Cerebellar nuclear complex (tissue), 1 donor: ENCODE results near the gene SNRPB.

ENCODE experiments used
- DNase-seq, 2 experiments: peaks; one replicate each; lab custom pipeline; 2025; lab: John Stamatoyannopoulos, UW

SNRPB gene

DNA sequence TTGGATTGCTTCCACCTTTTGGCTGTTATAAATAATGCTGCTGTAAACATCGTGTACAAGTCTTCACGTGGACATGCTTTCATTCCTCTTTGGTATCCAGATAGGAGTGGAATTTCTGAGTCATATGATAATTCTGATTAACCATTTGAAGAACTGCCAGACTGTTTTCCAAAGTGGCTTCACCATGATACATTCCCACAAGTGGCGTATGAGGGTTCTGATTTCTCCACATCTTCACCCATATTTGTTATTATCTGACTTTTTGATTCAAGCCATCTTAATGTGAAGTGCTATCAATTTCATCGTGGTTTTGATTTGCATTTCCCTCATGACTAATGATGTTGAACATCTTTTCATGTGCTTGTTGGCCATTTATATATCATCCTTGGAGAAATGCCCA, 2.9 kb upstream of the SNRPB start:
- no peak for DNase-seq

DNA sequence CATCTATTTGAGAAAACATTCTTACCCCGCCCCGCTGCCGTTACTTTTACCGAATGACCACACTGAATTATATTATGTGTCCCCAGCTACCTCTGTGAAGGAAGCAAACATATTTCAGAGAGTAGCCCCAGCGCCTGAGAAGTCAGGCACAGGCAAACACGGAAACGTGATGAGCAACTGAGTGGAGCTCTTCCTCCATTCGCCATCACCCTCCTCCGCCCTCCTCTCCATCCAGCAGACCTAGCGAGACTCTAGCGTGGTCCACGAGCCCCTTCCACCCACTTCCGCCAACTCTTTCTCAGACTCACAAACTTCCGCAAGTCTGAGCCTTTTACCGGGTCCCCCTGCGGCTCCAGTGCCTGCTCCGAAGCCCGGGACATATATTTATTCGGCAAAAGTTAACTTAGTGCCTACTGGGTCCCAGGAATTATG, 582 bp downstream of the SNRPB start:
- no peak for DNase-seq

DNA sequence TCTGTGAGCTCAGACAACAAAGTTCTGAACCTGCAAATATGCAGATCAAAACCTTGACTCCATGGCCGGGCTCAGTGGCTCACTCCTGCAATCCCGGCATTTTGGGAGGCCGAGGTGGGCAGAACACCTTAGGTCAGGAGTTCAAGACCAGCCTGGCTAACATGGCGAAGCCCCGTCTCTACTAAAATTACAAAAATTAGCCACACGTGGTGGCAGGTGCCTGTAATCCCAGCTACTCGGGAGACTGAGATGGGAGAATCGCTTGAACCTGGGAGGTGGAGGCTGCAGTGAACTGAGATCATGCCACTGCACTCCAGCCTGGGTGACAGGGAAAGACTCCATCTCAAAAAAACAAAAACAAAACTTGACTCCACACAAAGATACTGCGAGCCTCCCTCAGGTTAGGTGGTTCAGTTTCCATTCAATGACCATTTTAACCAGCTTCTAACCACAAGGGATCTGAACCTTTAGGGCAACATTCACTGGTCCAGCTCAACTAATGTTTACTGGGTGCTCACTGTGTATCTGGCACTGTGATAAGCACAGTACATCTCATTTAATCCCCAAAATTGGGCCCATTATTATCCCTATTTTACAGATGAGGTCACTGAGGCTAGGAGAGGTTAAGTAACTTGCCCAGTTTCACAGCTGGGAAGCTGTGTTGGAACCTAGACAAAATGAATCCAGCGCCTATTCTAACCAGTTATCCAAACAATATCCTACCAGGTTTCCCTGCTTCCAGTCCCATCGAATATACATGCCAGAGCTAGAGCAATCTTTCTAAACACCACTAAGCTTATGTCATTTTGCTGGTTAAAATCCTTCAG, 1.8 kb downstream of the SNRPB start:
- DNase-seq, result no peak

- no peak for DNase-seq
Measured at GRCh38 chr20:2467412-2467811, 3.2 kb downstream of the SNRPB start.

DNA sequence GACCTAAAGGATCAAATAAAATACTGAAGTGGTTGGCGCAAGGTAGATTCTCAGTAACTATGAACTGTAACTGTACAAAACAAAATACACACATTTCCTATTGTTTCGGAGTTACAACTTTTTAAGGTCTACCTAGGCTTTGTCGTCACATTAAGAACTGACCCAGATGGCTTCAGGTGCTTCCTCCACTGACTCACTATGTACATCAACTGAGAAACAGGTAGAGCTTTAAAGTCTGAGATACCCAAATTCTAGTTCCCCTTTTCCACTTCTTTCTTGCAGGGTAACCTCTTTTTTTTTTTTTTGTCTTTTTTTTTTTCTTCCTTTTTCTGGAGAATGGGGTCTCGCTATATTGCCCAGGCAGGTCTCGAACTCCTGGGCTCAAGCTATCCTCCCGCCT, 5.5 kb downstream of the SNRPB start:
- DNase-seq, result no peak

DNA sequence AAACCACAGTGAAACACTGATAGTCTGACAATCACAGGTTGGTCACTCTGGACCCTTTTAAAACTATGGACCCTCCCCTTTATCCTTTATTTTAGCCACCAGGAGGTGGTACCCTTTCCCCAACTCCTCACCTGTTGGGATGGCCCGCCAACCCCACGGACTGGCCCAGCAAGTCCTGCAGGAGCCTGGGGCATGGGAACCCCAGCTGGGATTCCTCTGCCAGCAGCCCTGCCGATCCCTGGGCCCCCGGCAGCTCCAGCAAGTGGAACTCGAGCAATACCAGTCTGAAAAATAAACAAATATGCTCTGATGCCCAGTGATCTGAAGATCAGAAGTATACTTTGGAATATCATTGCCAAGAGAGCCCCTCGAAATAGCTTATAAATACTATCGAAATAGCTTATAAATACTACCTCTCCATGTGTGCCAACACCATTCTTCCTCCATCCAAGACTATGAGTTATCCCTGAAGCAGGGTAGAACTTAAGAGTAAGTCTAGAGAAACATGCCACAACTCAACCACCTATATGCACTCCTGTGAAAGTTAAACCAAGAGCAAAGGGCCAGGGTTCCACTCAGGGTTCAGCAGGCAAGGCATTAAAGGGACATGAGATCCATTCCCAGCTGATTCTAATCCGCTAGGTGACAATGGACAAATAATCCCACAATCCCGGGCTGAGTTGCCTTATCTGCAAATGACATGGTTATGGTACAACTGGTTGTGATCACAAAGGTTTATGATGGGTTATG, 6.8 kb downstream of the SNRPB start:
- DNase-seq, result no peak

DNA sequence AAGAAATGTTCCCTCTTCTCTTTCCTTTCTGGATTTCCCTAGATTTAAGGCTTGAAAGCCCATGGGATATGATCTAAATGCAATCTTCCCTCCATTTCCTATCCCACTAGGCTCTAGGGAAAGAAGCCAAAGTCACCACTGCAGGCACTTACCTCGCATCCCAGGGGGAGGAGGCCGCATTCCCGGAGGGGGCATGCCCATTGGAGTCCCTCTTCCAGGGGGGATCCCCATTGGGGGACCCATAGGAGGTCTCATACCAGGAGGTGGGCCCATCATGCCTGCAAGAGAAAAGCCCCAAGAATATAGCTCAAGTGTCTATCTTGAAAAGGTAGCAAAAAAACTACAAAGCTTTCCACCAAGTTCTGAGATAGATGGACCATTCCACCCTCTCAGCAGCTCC, 8.1 kb downstream of the SNRPB start:
- DNase-seq, result no peak

GRCh38 chr20:2460752-2461424, 9.7 kb downstream of the SNRPB start:
- no peak for DNase-seq

DNA sequence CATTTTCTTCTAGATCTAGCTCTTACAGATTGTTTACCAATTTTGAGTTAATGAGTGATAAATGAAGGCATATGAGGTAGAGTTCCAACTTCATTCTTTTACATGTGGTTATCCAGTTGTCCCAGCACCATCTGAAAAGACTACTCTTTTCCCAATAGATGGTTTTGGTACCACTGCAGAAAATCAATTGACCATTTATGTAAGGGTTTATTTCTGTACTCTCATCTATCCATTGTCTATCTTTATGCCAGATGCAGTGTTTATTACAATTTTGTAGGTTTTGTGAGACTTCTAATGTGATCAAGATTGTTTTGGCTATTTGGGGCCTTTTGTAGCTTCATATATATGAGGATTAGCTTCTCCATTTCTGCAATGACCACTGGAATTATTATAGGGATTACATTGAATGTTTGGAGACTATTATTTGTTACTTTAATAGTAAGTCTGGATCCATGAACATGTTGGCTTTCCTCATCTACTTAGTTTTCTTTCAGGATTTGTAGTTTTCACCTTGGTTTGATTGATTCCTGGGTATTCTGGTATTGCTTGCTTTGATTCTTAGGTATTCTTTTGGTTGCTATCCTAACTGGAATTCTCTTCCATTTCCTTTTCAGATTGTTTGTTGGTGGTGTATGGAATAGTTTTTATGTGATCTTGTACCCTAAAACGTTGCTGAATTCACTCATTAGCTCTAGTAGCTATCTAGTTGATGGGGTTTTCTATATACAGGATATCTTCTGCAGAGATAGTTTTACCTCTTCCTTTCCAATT, 10.4 kb downstream of the SNRPB start:
- no peak for DNase-seq

- DNase-seq, result no peak
Measured at GRCh38 chr20:2458919-2459499, 11.6 kb downstream of the SNRPB start.

GRCh38 chr20:2455771-2456497, 14.7 kb downstream of the SNRPB start:
- DNase-seq, result no peak

DNA sequence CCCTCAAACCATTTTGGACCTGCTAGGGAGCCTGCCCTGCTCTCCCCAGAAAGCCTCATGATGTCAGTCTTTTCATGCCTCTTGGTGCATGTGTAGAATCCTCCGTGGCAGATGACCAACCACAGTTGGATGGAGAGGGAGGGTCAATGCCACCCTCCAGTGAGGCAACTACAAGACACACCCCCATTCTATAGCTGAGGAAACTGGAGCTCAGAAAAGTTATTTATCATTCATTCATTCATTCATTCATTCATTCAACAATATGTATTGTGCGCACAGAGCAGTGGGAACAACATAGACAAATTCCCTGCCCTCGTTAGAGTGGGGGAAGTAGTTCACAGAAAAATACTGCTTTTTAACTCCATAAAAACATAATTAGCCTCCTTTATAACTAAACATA, 16.8 kb downstream of the SNRPB start:
- no peak for DNase-seq

DNA sequence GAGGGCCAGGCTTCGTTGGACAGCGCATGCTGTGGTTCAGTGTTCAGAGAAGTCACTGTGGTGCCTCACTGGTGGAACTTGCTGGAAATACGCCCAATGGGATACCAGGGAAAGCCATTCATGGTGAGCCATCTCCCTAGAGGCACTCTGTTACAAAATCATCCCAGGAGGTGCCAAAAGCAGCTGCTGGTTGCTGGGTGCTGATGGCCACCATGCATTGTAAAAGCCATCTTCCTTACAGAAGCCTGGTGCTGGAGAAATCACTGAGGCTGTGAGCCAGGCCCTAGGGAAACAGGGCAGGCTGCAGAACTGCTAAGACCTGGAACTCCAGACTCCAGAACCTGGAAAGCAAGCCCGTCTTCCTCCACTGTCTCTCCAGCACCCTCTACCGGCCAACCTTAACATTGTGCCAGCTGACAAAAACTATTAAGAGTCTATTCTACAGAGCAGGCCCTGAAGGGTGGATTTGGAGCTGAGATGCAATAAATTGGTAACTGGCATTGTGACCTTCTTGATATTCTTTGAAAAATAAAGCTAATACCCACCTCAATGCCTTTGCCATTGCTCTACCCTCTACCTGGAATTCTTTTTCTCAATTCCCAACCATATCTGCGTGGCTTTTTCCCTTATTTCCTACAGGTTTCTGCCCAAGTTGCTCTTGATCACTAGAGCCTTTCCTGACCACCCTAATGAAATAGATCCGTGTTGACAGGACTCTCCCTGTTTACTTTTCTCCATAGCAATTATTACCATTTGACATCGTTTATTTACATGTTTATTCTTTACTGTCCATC, 18.5 kb downstream of the SNRPB start:
- DNase-seq, result no peak

GRCh38 chr20:2451422-2451821, 19.2 kb downstream of the SNRPB start:
- no peak for DNase-seq

DNA sequence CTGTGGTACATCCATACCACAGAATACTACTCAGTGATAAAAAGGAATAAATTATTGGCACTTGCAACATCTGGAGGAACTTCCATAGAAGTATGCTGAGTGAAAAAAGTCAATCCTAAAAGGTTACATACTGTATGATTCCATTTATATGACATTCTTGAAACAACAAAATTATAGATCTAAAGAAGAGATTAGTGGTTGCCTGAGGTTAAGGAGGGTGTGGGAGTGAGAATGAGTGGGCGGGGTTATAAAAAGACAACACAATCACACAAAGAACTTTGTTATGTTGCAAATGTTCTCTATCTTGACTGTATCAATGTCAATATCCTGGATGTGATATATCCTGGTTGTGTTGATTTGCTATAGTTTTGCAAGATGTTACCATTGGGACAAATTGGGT, 21.2 kb downstream of the SNRPB start:
- DNase-seq, result no peak

- DNase-seq, result no peak
Measured at GRCh38 chr20:2446845-2447244, 23.7 kb downstream of the SNRPB start.

- no peak for DNase-seq
Measured at GRCh38 chr20:2431185-2431584, 39.4 kb downstream of the SNRPB start.

- DNase-seq, result no peak
Measured at GRCh38 chr20:2430538-2430937, 40.1 kb downstream of the SNRPB start.

DNA sequence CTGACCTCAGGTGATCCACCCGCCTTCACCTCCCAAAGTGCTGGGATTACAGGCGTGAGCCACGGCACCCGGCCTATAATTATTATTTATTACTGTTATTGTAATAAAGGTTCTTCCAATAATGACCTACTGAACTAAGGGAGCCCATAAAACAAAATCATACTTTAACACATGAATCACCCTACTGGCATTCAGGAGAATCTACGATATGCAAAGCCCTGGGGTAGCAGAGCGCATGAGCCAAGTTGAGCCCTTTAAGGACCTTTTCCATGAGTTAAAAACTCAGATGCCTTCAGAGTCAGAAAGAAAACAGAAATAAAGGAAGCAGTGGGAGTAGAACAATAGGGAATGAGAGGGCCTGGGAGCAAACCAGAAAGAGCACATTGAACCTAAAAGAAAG, 41.5 kb downstream of the SNRPB start:
- DNase-seq, result no peak

GRCh38 chr20:2421247-2421646, 49.3 kb downstream of the SNRPB start:
- DNase-seq, result no peak
